ENCODE measurements around the gene FAM221B. TPM values are rescaled to one million over a fixed set of nuclear protein-coding genes. Genes with fewer than 3 reads are reported as not detected.

FAM221B gene
- total and polyA plus RNA-seq, 2 donors (not counting 1 experiment from before 2014, with no cell fraction given) = not detected

DNA sequence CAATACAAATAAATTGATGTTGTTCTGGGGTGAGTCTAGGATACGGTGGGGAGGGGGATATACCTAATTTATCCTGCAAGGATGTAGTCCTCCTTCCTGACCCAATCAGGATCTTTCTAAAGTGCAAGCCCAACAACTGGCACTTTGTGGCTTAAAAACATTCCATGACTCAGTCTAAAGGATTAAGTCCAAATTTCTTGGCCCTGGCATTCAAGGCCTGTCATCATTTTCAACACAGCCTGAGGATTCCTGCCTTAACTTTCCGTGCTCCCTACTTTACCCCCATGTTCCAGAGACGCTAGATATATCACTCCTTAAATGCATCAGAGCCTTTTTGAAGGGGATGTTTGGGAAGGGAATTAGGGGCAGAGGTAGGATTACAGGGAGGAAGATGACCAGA lies 1.0 kb downstream of the FAM221B start:
- intact Hi-C loops (cut with micrococcal nuclease) = loop anchor here (5.0 kb wide), 2 partner anchors 170 to 710 kb away; partner anchors contain the start of genes ATOSB, CCDC107 and RMRP
- no peak for ATAC-seq (ENCODE audit: low read depth)
- no peak overlapping the region for H2AFZ ChIP-seq (ENCODE audit: insufficient read depth, low read depth, low read length, poor library complexity, severe bottlenecking)
- no peak overlapping the region for H3K4me2 ChIP-seq (replicated peaks; ENCODE audit: low read depth, low read length, poor library complexity, severe bottlenecking)
- no CpG with 5 or more reads among the region's 3 CpGs for WGBS (ENCODE audit: insufficient coverage)
- H3K4me1 Mint-ChIP-seq = peaks cover 30% of the 10 kb centered on the region
- no peaks in the 10 kb centered on the region for H3K36me3 ChIP-seq (replicated peaks in 1 of 2; ENCODE audit: control extremely low read depth in 1 of 2, control insufficient read depth in 1 of 2, extremely low read depth in 1 of 2, insufficient read depth in 2 of 2, low read length in 1 of 2)
- no peaks in the 10 kb centered on the region for H3K9me3 Mint-ChIP-seq (ENCODE audit: insufficient read depth)
- CTCF ChIA-PET = interaction anchor here (0.7 to 6.0 kb wide), 17 partner anchors 10 to 180 kb away, joined by 3 to 141 read pairs (median 11); partner anchors contain the start of genes HINT2 and SPAG8
- no peak overlapping the region for H3K4me3 ChIP-seq (ENCODE audit: control extremely low read depth in 1 of 5, extremely low read depth in 1 of 5, insufficient read depth in 1 of 5, low read depth in 2 of 5, low read length in 4 of 5)
- no peak for DNase-seq
- H3K27ac ChIP-seq (ENCODE audit: low read length in 2 of 2) = no peak overlapping the region
- TF ChIP-seq, protein P1, sequence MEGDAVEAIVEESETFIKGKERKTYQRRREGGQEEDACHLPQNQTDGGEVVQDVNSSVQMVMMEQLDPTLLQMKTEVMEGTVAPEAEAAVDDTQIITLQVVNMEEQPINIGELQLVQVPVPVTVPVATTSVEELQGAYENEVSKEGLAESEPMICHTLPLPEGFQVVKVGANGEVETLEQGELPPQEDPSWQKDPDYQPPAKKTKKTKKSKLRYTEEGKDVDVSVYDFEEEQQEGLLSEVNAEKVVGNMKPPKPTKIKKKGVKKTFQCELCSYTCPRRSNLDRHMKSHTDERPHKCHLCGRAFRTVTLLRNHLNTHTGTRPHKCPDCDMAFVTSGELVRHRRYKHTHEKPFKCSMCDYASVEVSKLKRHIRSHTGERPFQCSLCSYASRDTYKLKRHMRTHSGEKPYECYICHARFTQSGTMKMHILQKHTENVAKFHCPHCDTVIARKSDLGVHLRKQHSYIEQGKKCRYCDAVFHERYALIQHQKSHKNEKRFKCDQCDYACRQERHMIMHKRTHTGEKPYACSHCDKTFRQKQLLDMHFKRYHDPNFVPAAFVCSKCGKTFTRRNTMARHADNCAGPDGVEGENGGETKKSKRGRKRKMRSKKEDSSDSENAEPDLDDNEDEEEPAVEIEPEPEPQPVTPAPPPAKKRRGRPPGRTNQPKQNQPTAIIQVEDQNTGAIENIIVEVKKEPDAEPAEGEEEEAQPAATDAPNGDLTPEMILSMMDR (IDR thresholded peaks at IDR 0.05) = no peak
- no peak for TF ChIP-seq EZH2 (IDR thresholded peaks at IDR 0.05; ENCODE audit: borderline replicate concordance, insufficient read depth, low read depth, low read length, poor library complexity, severe bottlenecking)
- H3K27me3 ChIP-seq (replicated peaks in 1 of 4; ENCODE audit: control extremely low read depth in 1 of 4, control insufficient read depth in 3 of 4, insufficient read depth in 4 of 4, low read length in 3 of 4) = no peaks in the 10 kb centered on the region
- H4K20me1 ChIP-seq (ENCODE audit: control insufficient read depth, insufficient read depth, low read length, poor library complexity, severe bottlenecking) = no peaks in the 10 kb centered on the region
- no peak overlapping the region for H3K9ac ChIP-seq (ENCODE audit: low read length)
- POLR2A ChIA-PET = interaction anchor here (0.7 kb wide), 1 partner anchor 756 kb away, joined by 3 read pairs; no protein-coding TSS in a partner anchor
- H3K27me3 Mint-ChIP-seq = no peaks in the 10 kb centered on the region
- H3K27ac Mint-ChIP-seq = no peak overlapping the region
- H3K9me3 ChIP-seq (ENCODE audit: control extremely low read depth in 1 of 3, control insufficient read depth in 2 of 3, insufficient read depth in 1 of 3, low read length in 2 of 3) = no peaks in the 10 kb centered on the region
- H3K4me1 ChIP-seq (ENCODE audit: control insufficient read depth in 2 of 2, insufficient read depth in 2 of 2, low read length in 2 of 2) = peaks cover 13 to 23% of the 10 kb centered on the region in 2 donors
- H3K4me3 Mint-ChIP-seq = peak overlapping the region; percentile 18
- H3K79me2 ChIP-seq (ENCODE audit: control insufficient read depth, insufficient read depth, low read length) = peaks cover 6% of the 10 kb centered on the region

DNA sequence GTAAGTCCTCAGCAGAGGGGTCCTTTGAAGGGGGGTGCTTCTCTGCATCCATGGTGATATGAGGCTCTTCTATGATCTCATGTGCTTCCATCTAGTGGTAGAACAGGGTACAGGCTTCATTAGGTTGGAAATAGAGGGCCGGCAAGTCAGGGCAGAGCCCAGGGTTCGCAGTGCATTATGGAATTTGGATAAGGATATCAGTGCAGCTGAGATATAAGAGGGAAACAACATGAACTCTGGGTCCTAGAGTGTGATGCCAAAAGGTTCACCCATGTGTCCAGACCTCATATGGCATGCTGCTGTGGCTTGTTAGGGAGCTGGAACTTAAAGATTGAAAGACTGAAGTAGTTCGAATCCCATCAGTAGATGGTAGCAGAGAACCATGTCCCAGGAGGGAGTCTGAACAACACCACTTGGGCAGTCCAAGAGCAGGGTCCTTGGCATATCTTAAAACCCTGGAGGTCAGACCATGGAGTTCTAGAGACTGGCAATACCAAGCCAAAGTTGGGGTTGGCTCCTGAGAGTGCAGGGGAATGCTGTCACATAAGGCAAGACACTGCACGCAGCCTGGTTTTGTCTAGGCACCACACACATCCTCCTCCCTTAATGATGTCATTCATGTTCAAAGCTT lies 2.3 kb downstream of the FAM221B start:
- peaks cover 26% of the 10 kb centered on the region for H3K4me1 Mint-ChIP-seq
- peak overlapping the region; percentile 5 for H3K27ac Mint-ChIP-seq
- ATAC-seq (ENCODE audit: low read depth) (peak; percentile 37), DNase-seq (peak; percentile 82)
- peak overlapping the region; percentile 63 for H3K4me2 ChIP-seq (replicated peaks; ENCODE audit: low read depth, low read length, poor library complexity, severe bottlenecking)
- no peaks in the 10 kb centered on the region for H3K9me3 ChIP-seq (ENCODE audit: control extremely low read depth in 1 of 3, control insufficient read depth in 2 of 3, insufficient read depth in 1 of 3, low read length in 2 of 3)
- no peak overlapping the region for H3K27ac ChIP-seq (ENCODE audit: low read length in 2 of 2)
- POLR2A ChIA-PET = interaction anchor here (1.0 kb wide), 1 partner anchor 36 kb away, joined by 3 read pairs; no protein-coding TSS in a partner anchor
- H3K27me3 ChIP-seq (replicated peaks in 1 of 4; ENCODE audit: control extremely low read depth in 1 of 4, control insufficient read depth in 3 of 4, insufficient read depth in 4 of 4, low read length in 3 of 4) = no peaks in the 10 kb centered on the region
- WGBS (ENCODE audit: insufficient coverage) = 30% methylated on average over 4 of the region's 4 CpGs
- intact Hi-C loops (cut with micrococcal nuclease) = loop anchor here (1.0 to 5.0 kb wide), 6 partner anchors 36 to 709 kb away; partner anchors contain the start of genes ATOSB, CCDC107 and RMRP
- H3K27me3 Mint-ChIP-seq = no peaks in the 10 kb centered on the region
- no peaks in the 10 kb centered on the region for H3K9me3 Mint-ChIP-seq (ENCODE audit: insufficient read depth)
- TF ChIP-seq EZH2 (IDR thresholded peaks at IDR 0.05; ENCODE audit: borderline replicate concordance, insufficient read depth, low read depth, low read length, poor library complexity, severe bottlenecking) = no peak
- TF ChIP-seq, protein P1 (IDR thresholded peaks at IDR 0.05) = peak; percentile 85
- H3K79me2 ChIP-seq (ENCODE audit: control insufficient read depth, insufficient read depth, low read length) = peaks cover 6% of the 10 kb centered on the region
- peak overlapping the region; percentile 62 for H3K4me3 Mint-ChIP-seq
- H4K20me1 ChIP-seq (ENCODE audit: control insufficient read depth, insufficient read depth, low read length, poor library complexity, severe bottlenecking) = no peaks in the 10 kb centered on the region
- no peak overlapping the region for H3K4me3 ChIP-seq (ENCODE audit: control extremely low read depth in 1 of 5, extremely low read depth in 1 of 5, insufficient read depth in 1 of 5, low read depth in 2 of 5, low read length in 4 of 5)
- peaks cover 13 to 23% of the 10 kb centered on the region in 2 donors for H3K4me1 ChIP-seq (ENCODE audit: control insufficient read depth in 2 of 2, insufficient read depth in 2 of 2, low read length in 2 of 2)
- CTCF ChIA-PET = interaction anchor here (0.6 to 6.0 kb wide), 55 partner anchors 10 to 222 kb away, joined by 3 to 141 read pairs (median 6); partner anchors contain the start of genes CCDC107, CREB3, GBA2 and HINT2
- H2AFZ ChIP-seq (ENCODE audit: insufficient read depth, low read depth, low read length, poor library complexity, severe bottlenecking) = peak overlapping the region; percentile 54
- no peak overlapping the region for H3K9ac ChIP-seq (ENCODE audit: low read length)
- H3K36me3 ChIP-seq (replicated peaks in 1 of 2; ENCODE audit: control extremely low read depth in 1 of 2, control insufficient read depth in 1 of 2, extremely low read depth in 1 of 2, insufficient read depth in 2 of 2, low read length in 1 of 2) = no peaks in the 10 kb centered on the region

Data from B cell (primary cell).